ENCODE results near the gene ZNF423.

ZNF423 gene

GRCh38 chr16:49542946-49543630 lies 312.8 kb downstream of the ZNF423 start:
- Histone ChIP-seq H4K20me1 (ENCODE audit: control insufficient read depth, insufficient read depth, low read depth, low read length) (no peaks in the 10 kb centered on the region), H3K9me3 (ENCODE audit: control insufficient read depth, insufficient read depth, low read length) (no peaks in the 10 kb centered on the region), H3K9me2 (replicated peaks; ENCODE audit: control insufficient read depth, low read length) (no peaks in the 10 kb centered on the region), H3F3A (ENCODE audit: control insufficient read depth, insufficient read depth) (no peaks in the 10 kb centered on the region), H3K27me3 (ENCODE audit: control insufficient read depth, low read length) (no peaks in the 10 kb centered on the region), H3K36me3 (ENCODE audit: control insufficient read depth, low read length) (no peaks in the 10 kb centered on the region), H3K27ac (ENCODE audit: low read depth, low read length) (no peak overlapping the region), H3K4me3 (ENCODE audit: low read length) (no peak overlapping the region), H3K4me1 (ENCODE audit: control insufficient read depth, low read length) (no peaks in the 10 kb centered on the region), H3K79me2 (ENCODE audit: control insufficient read depth, low read length) (no peaks in the 10 kb centered on the region), H3K4me2 (ENCODE audit: low read length) (no peak overlapping the region)
- no peak for TF ChIP-seq EZH2phosphoT487 (IDR thresholded peaks at IDR 0.05; ENCODE audit: borderline replicate concordance, low read length)
- TF ChIP-seq, protein P1, sequence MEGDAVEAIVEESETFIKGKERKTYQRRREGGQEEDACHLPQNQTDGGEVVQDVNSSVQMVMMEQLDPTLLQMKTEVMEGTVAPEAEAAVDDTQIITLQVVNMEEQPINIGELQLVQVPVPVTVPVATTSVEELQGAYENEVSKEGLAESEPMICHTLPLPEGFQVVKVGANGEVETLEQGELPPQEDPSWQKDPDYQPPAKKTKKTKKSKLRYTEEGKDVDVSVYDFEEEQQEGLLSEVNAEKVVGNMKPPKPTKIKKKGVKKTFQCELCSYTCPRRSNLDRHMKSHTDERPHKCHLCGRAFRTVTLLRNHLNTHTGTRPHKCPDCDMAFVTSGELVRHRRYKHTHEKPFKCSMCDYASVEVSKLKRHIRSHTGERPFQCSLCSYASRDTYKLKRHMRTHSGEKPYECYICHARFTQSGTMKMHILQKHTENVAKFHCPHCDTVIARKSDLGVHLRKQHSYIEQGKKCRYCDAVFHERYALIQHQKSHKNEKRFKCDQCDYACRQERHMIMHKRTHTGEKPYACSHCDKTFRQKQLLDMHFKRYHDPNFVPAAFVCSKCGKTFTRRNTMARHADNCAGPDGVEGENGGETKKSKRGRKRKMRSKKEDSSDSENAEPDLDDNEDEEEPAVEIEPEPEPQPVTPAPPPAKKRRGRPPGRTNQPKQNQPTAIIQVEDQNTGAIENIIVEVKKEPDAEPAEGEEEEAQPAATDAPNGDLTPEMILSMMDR (IDR thresholded peaks at IDR 0.05; ENCODE audit: low read depth, low read length, poor library complexity, severe bottlenecking), result no peak

- Histone ChIP-seq H3K4me2 (ENCODE audit: low read length) (no peak overlapping the region), H3K9me3 (ENCODE audit: control insufficient read depth, insufficient read depth, low read length) (no peaks in the 10 kb centered on the region), H3K9me2 (replicated peaks; ENCODE audit: control insufficient read depth, low read length) (no peaks in the 10 kb centered on the region), H3K27ac (ENCODE audit: low read depth, low read length) (no peak overlapping the region), H3K36me3 (ENCODE audit: control insufficient read depth, low read length) (no peaks in the 10 kb centered on the region), H3K79me2 (ENCODE audit: control insufficient read depth, low read length) (no peaks in the 10 kb centered on the region), H3K4me3 (ENCODE audit: low read length) (no peak overlapping the region), H4K20me1 (ENCODE audit: control insufficient read depth, insufficient read depth, low read depth, low read length) (no peaks in the 10 kb centered on the region), H3K27me3 (ENCODE audit: control insufficient read depth, low read length) (no peaks in the 10 kb centered on the region), H3F3A (ENCODE audit: control insufficient read depth, insufficient read depth) (no peaks in the 10 kb centered on the region), H3K4me1 (ENCODE audit: control insufficient read depth, low read length) (no peaks in the 10 kb centered on the region)
- no peak for TF ChIP-seq EZH2phosphoT487 (IDR thresholded peaks at IDR 0.05; ENCODE audit: borderline replicate concordance, low read length)
- TF ChIP-seq, protein P1 (IDR thresholded peaks at IDR 0.05; ENCODE audit: low read depth, low read length, poor library complexity, severe bottlenecking), result no peak
Observed at GRCh38 chr16:49542391-49542891, 313.5 kb downstream of the ZNF423 start.

DNA sequence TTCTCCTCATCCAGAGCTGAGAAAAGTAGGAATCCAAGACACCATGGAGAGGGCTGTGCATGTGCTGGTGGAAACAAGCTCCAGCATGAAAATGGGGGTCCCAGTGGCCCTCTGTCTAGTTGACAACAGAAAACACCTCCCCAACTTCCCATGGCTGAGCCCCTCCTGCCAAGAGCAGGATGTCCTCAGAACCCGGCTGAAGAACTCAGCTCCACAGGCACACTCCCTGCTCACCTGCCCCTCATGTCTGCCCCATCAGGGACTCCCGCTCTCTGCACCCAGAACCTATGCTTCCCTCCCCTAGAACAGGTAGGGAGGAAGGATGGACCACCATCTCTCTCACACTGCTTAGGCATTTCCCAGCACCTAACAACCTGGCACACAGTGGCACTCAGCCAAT lies 315.1 kb downstream of the ZNF423 start:
- H3K27me3 ChIP-seq (ENCODE audit: control insufficient read depth, low read length), result no peaks in the 10 kb centered on the region
- H3K4me1 ChIP-seq (ENCODE audit: control insufficient read depth, low read length), result no peaks in the 10 kb centered on the region
- H3K4me3 ChIP-seq (ENCODE audit: low read length), result no peak overlapping the region
- H3F3A ChIP-seq (ENCODE audit: control insufficient read depth, insufficient read depth), result no peaks in the 10 kb centered on the region
- H3K79me2 ChIP-seq (ENCODE audit: control insufficient read depth, low read length), result no peaks in the 10 kb centered on the region
- no peaks in the 10 kb centered on the region for H3K9me2 ChIP-seq (replicated peaks; ENCODE audit: control insufficient read depth, low read length)
- no peaks in the 10 kb centered on the region for H3K36me3 ChIP-seq (ENCODE audit: control insufficient read depth, low read length)
- H3K27ac ChIP-seq (ENCODE audit: low read depth, low read length), result no peak overlapping the region
- no peaks in the 10 kb centered on the region for H4K20me1 ChIP-seq (ENCODE audit: control insufficient read depth, insufficient read depth, low read depth, low read length)
- no peak overlapping the region for H3K4me2 ChIP-seq (ENCODE audit: low read length)
- H3K9me3 ChIP-seq (ENCODE audit: control insufficient read depth, insufficient read depth, low read length), result no peaks in the 10 kb centered on the region
- TF ChIP-seq, protein P1 (IDR thresholded peaks at IDR 0.05; ENCODE audit: low read depth, low read length, poor library complexity, severe bottlenecking), result no peak
- no peak for TF ChIP-seq EZH2phosphoT487 (IDR thresholded peaks at IDR 0.05; ENCODE audit: borderline replicate concordance, low read length)

All from DOHH2 (cell line).